B cell (primary cell): ENCODE results near the gene EIF3B.
"Not testable (repeated sequence)": the region's sequence is repeated elsewhere in the genome, so short reads cannot be mapped to it uniquely, and the experiment has no call there.

Source experiments
- CTCF ChIP-seq: fragments of 200-600 bp; IDR thresholded peaks from one replicate; pipeline ENCODE4 v1.8.0; 2022; ENCODE audit warnings: antibody characterized with exemption, mild to moderate bottlenecking
- EZH2 ChIP-seq: IDR thresholded peaks from 2 replicates; pipeline ENCODE4 v1.6.1; 2012; ENCODE audit warnings: borderline replicate concordance, low read depth, mild to moderate bottlenecking, moderate library complexity, low read length; ENCODE audit not compliant: insufficient read depth, poor library complexity, severe bottlenecking

- not testable (repeated sequence) for TF ChIP-seq CTCF, EZH2
These were observed 22.9 kb downstream of the EIF3B start for GRCh38 chr7:2377492-2377891.
